HepG2 (cell line): Measurements from ENCODE around the gene C16orf95. TPM values are rescaled to one million over a fixed set of nuclear protein-coding genes. Genes with fewer than 3 reads are reported as not detected.

ENCODE experiments used
- ATAC-seq: fragments of 200-7000 bp; cut with Tn5 transposase; 3 replicates; pipeline ENCODE4 v1.9.1; 2020; ENCODE audit warnings: mild to moderate bottlenecking, moderate library complexity
- BruUV-seq: library from RNA; stranded (reverse); fragments of 400-500 nt; replicated peaks from 2 replicates; lab custom pipeline; 2021; lab: Mats Ljungman, UMichigan
- CTCF ChIA-PET: fragments of 300-600 bp; formaldehyde crosslinking; extraction: SDS; loops from one replicate; lab custom pipeline; 2021; ENCODE audit warnings: low total read pairs, inconsistent platforms, low intra/inter-chr PET ratio; lab: Yijun Ruan, JAX
- POLR2A ChIA-PET: fragments of 350-600 bp; sonication (Branson Sonifier 250); formaldehyde crosslinking; loops from one replicate; lab custom pipeline; 2020; ENCODE audit warnings: antibody characterized with exemption, inconsistent platforms; lab: Yijun Ruan, JAX
- DNase-seq: peaks from one replicate; pipeline ENCODE4 v3.0.0-alpha.2; 2015; ENCODE audit warnings: low spot score
- FAIRE-seq: peaks from 3 replicates; lab custom pipeline; 2011; peaks lifted over from hg19 to GRCh38; lab: Jason Lieb, UNC
- H2AFZ ChIP-seq: one replicate; pipeline ENCODE4 v1.6.1; 2011; ENCODE audit warnings: low read length, inconsistent platforms
- H3K27ac ChIP-seq: fragments of 300-600 bp; 3 replicates; pipeline ENCODE4 v1.8.0; 2011; ENCODE audit warnings: mixed run types, mild to moderate bottlenecking, mixed read lengths, low read length, inconsistent platforms; ENCODE audit not compliant: insufficient read depth; ENCODE audit errors: extremely low read length
- H3K27me3 ChIP-seq, 2 experiments: fragments of 200-600 bp in 1 of 2; 2 replicates in 1 of 2; 3 replicates in 1 of 2; pipeline versions ENCODE4 v1.6.0 to v1.8.0; 2011; ENCODE audit warnings: low read length in 2 of 2, mild to moderate bottlenecking in 2 of 2, moderate library complexity in 2 of 2, inconsistent platforms in 1 of 2; ENCODE audit not compliant: insufficient read depth in 2 of 2, control insufficient read depth in 1 of 2
- H3K36me3 ChIP-seq, 2 experiments: fragments of 200-600 bp in 1 of 2; replicated peaks in 1 of 2; 2 replicates in 1 of 2; 3 replicates in 1 of 2; pipeline versions ENCODE4 v1.5.1 to v1.8.0; 2011; ENCODE audit warnings: low read length in 2 of 2, inconsistent platforms in 1 of 2; ENCODE audit not compliant: insufficient read depth in 2 of 2, control insufficient read depth in 1 of 2
- H3K4me1 ChIP-seq: 2 replicates; pipeline ENCODE4 v1.5.1; 2012; ENCODE audit warnings: low read length, inconsistent platforms; ENCODE audit not compliant: insufficient read depth
- H3K4me2 ChIP-seq: 2 replicates; pipeline ENCODE4 v1.6.0; 2011; ENCODE audit warnings: low read depth, low read length, inconsistent platforms
- H3K4me3 ChIP-seq, 3 experiments: fragments of 200-600 bp in 1 of 3; sonication (generic), shearing (Covaris generic) in 1 of 3; replicated peaks in 1 of 3; 2 replicates each; pipeline ENCODE4 v1.5.1; 2011 to 2016; ENCODE audit warnings: low read length in 3 of 3, inconsistent platforms in 2 of 3, low read depth in 2 of 3, mild to moderate bottlenecking in 2 of 3, control low read depth in 1 of 3, mixed read lengths in 1 of 3; ENCODE audit not compliant: insufficient read depth in 1 of 3
- H3K79me2 ChIP-seq: one replicate; pipeline ENCODE4 v1.6.1; 2011; ENCODE audit warnings: low read length, inconsistent platforms; ENCODE audit not compliant: insufficient read depth
- H3K9ac ChIP-seq: 2 replicates; pipeline ENCODE4 v1.6.0; 2011; ENCODE audit warnings: mild to moderate bottlenecking, low read depth, low read length, inconsistent platforms; ENCODE audit not compliant: insufficient read depth
- H3K9me3 ChIP-seq: 2 replicates; pipeline ENCODE4 v1.5.1; 2012; ENCODE audit warnings: mild to moderate bottlenecking, low read length
- H4K20me1 ChIP-seq: 2 replicates; pipeline ENCODE4 v1.6.0; 2011; ENCODE audit warnings: inconsistent platforms, mild to moderate bottlenecking, low read length, moderate library complexity; ENCODE audit not compliant: insufficient read depth
- ATF7 ChIP-seq, 2 experiments: fragments of 450-650 bp in 1 of 2; sonication (generic) in 1 of 2; formaldehyde crosslinking in 1 of 2; IDR thresholded peaks; 2 replicates each; pipeline versions ENCODE4 v1.4.0 to v1.6.1; 2016 to 2020; ENCODE audit warnings: antibody characterized with exemption in 1 of 2, mild to moderate bottlenecking in 1 of 2, missing genetic modification reagents in 1 of 2
- FOXO4 ChIP-seq: sonication (generic); formaldehyde crosslinking; conservative IDR thresholded peaks from 2 replicates; pipeline ENCODE4 v1.8.1; 2023; ENCODE audit warnings: missing genetic modification reagents
- HMG20B ChIP-seq: conservative IDR thresholded peaks from 2 replicates; pipeline ENCODE4 v1.6.1; 2016; ENCODE audit warnings: missing genetic modification reagents, missing compliant biosample characterization
- SKI ChIP-seq: fragments of 450-650 bp; IDR thresholded peaks from one replicate; pipeline ENCODE4 v1.6.1; 2018; ENCODE audit warnings: mild to moderate bottlenecking; ENCODE audit not compliant: partially characterized antibody
- SKIL ChIP-seq: sonication (generic); formaldehyde crosslinking; IDR thresholded peaks from 2 replicates; pipeline ENCODE4 v1.8.0; 2022; ENCODE audit warnings: missing genetic modification reagents, mild to moderate bottlenecking, moderate library complexity, borderline replicate concordance
- STAG1 ChIP-seq: sonication (generic); formaldehyde crosslinking; IDR thresholded peaks from 2 replicates; pipeline ENCODE4 v1.4.0; 2020; ENCODE audit warnings: missing genetic modification reagents
- TEF ChIP-seq: sonication (generic); formaldehyde crosslinking; IDR thresholded peaks from 2 replicates; pipeline ENCODE4 v1.5.0; 2020; ENCODE audit warnings: missing genetic modification reagents
- TSC22D2 ChIP-seq: sonication (generic); formaldehyde crosslinking; IDR thresholded peaks from 2 replicates; pipeline ENCODE4 v1.5.1; 2020; ENCODE audit warnings: missing genetic modification reagents, mild to moderate bottlenecking, borderline replicate concordance
- ZKSCAN8 ChIP-seq: IDR thresholded peaks from 2 replicates; pipeline ENCODE4 v1.6.1; 2016; ENCODE audit warnings: borderline replicate concordance, missing genetic modification reagents, missing compliant biosample characterization
- ZNF274 ChIP-seq: sonication (generic); formaldehyde crosslinking; IDR thresholded peaks from 2 replicates; pipeline ENCODE4 v1.5.1; 2020; ENCODE audit warnings: mild to moderate bottlenecking, missing genetic modification reagents
- ZNF275 ChIP-seq: sonication (generic); formaldehyde crosslinking; IDR thresholded peaks from 2 replicates; pipeline ENCODE4 v1.8.0; 2022; ENCODE audit warnings: missing genetic modification reagents, mild to moderate bottlenecking, inconsistent platforms, borderline replicate concordance
- ZNF317 ChIP-seq: sonication (generic); formaldehyde crosslinking; IDR thresholded peaks from 2 replicates; pipeline ENCODE4 v1.5.0; 2020; ENCODE audit warnings: mild to moderate bottlenecking, missing genetic modification reagents
- ZNF468 ChIP-seq: sonication (generic); formaldehyde crosslinking; IDR thresholded peaks from 2 replicates; pipeline ENCODE4 v1.8.0; 2022; ENCODE audit warnings: mild to moderate bottlenecking, moderate library complexity, missing genetic modification reagents
- ZNF556 ChIP-seq: sonication (generic); formaldehyde crosslinking; IDR thresholded peaks from 2 replicates; pipeline ENCODE4 v1.4.0; 2020; ENCODE audit warnings: mild to moderate bottlenecking, missing genetic modification reagents, borderline replicate concordance
- ZNF619 ChIP-seq: sonication (generic); formaldehyde crosslinking; IDR thresholded peaks from 2 replicates; pipeline ENCODE4 v1.4.0; 2020; ENCODE audit warnings: mild to moderate bottlenecking, missing genetic modification reagents
- ZSCAN31 ChIP-seq: sonication (generic); formaldehyde crosslinking; IDR thresholded peaks from 2 replicates; pipeline ENCODE4 v1.5.0; 2020; ENCODE audit warnings: low read depth, mild to moderate bottlenecking, missing genetic modification reagents
- WGBS: methylation state at CpG from one replicate; pipeline ENCODE4 v1.1.6; 2017; ENCODE audit warnings: low lambda C conversion rate; 5-methylcytosine and 5-hydroxymethylcytosine counted together
- in situ Hi-C: cut with HindIII; loops from 2 replicates; pipeline ENCODE4 v1.10.0; 2017; ENCODE audit warnings: low pct_unique_long_range_greater_than_20kb; ENCODE audit not compliant: extremely low pct_ligation_motif_present
- intact Hi-C: fragments of 100-400 bp; cut with micrococcal nuclease; formaldehyde crosslinking; loops from one replicate; pipeline ENCODE4 v1.10.0; 2022; ENCODE audit not compliant: unreplicated experiment
- polyA plus RNA-seq, 8 experiments: library from polyadenylated mRNA; depleted of rRNA in 3 of 8; stranded (reverse) in 7 of 8; unstranded in 1 of 8; fragments of >200 nt; fragmentation: Illumina TruSeq in 4 of 8; extraction: Trizol in 4 of 8; gene quantifications; 2 replicates each; pipeline versions ENCODE4 v1.2.1 to v1.2.3, GENCODE V29; 2011 to 2016; ENCODE audit warnings: low read depth in 4 of 8, missing spikeins in 1 of 8, mixed read lengths in 1 of 8; ENCODE audit not compliant: insufficient read depth in 1 of 8
- total RNA-seq, 5 experiments: library from RNA; depleted of rRNA; stranded (reverse); fragments of >200 nt; fragmentation: Illumina TruSeq; extraction: Trizol; gene quantifications; 2 replicates each; pipeline ENCODE4 v1.2.3, GENCODE V29; 2016; ENCODE audit warnings: low read depth in 1 of 5

The C16orf95 gene
- total and polyA plus RNA-seq, 2 of the 13 experiments (the other 11 are each of a cell fraction or from before 2014, with no cell fraction given), result 2.8 to 8.6 TPM

GRCh38 chr16:87276091-87276701 is 41.0 kb downstream of the C16orf95 start:
- Histone ChIP-seq H3K4me3 (no peak overlapping the region), H4K20me1 (no peaks in the 10 kb centered on the region), H3K9me3 (no peaks in the 10 kb centered on the region), H2AFZ (no peak overlapping the region), H3K4me2 (no peak overlapping the region), H3K79me2 (no peaks in the 10 kb centered on the region), H3K9ac (no peak overlapping the region), H3K36me3 (no peaks in the 10 kb centered on the region), H3K27me3 (no peaks in the 10 kb centered on the region), H3K27ac (no peak overlapping the region), H3K4me1 (no peaks in the 10 kb centered on the region)
- FAIRE-seq, result no peak
- ChIA-PET POLR2A (no interaction called here), CTCF (interaction anchor here (2.1 kb wide), 1 partner anchor 73 kb away, joined by 5 read pairs; no protein-coding TSS in a partner anchor)
- no peak for DNase-seq
- TF ChIP-seq STAG1, result no peak
- no peak for TF ChIP-seq ZNF317 (CRISPR knock-in tag)
- TF ChIP-seq TEF (CRISPR knock-in tag), result no peak
- TF ChIP-seq ZNF619, result no peak
- TF ChIP-seq SKIL, result no peak
- TF ChIP-seq ZSCAN31 (CRISPR knock-in tag), result no peak
- TF ChIP-seq ZNF274 (CRISPR knock-in tag), result no peak
- no peak for TF ChIP-seq FOXO4
- no peak for TF ChIP-seq ZNF275
- no peak for TF ChIP-seq ZNF556 (CRISPR knock-in tag)
- no peak for TF ChIP-seq ATF7 (IDR thresholded peaks at IDR 0.05)
- no peak for TF ChIP-seq ATF7 (CRISPR knock-in tag; IDR thresholded peaks at IDR 0.05)
- no peak for TF ChIP-seq ZKSCAN8 (CRISPR knock-in tag)
- no peak for TF ChIP-seq HMG20B
- no peak for TF ChIP-seq TSC22D2 (CRISPR knock-in tag)
- no peak for TF ChIP-seq SKI
- TF ChIP-seq ZNF468 (CRISPR knock-in tag), result no peak
- in situ Hi-C loops (loop anchor here (5.0 to 10.0 kb wide), 2 partner anchors 74 to 711 kb away; partner anchors contain the start of gene FOXC2), intact Hi-C loops (no loop called here)
- no TSS peak for BruUV-seq
- 84% methylated on average over 15 of the region's 16 CpGs for WGBS
- no peak for ATAC-seq
